ENCODE results near the gene KDM2A.

- TF ChIP-seq TAF1 (IDR thresholded peaks at IDR 0.05; ENCODE audit: low read depth, low read length) (no peak), POLR2AphosphoS5 (IDR thresholded peaks at IDR 0.05; ENCODE audit: low read depth, low read length) (no peak), POLR2A (IDR thresholded peaks at IDR 0.05; ENCODE audit: low read depth, low read length) (no peak), PAX5 (IDR thresholded peaks at IDR 0.05; ENCODE audit: insufficient read depth, low read length, severe bottlenecking) (no peak), POU2F2 (IDR thresholded peaks at IDR 0.05; ENCODE audit: low read depth, low read length) (no peak)
Observed at GRCh38 chr11:67270256-67271204, 151.5 kb downstream of the KDM2A start.
